ENCODE data around the gene TTLL11. TPM values are rescaled to one million over a fixed set of nuclear protein-coding genes. Genes with fewer than 3 reads are reported as not detected.

TTLL11 gene
- total RNA-seq, 3 donors from 2014 or later: 6.0 to 22.2 (median 6.4) TPM

DNA sequence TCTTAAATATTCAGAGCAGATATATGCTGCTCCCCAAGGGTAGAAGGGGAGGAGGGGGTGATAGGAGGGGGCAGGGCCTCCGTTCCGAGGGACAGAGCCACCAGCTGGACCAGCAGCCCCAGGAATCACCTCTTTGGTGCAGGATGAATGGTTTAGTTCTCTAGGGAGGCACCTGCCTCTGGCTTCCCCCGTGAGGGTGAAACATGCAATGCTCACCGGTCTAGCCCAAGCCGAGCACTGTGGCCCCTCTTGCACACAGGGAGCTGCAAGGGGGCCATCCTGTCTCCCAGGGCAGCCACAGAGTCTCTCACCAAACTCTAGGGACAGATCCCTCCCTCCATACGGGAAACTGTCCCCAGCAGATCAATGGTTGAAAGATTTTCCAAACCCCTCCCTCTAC is 278.0 kb downstream of the TTLL11 start:
- TF ChIP-seq, protein P1, sequence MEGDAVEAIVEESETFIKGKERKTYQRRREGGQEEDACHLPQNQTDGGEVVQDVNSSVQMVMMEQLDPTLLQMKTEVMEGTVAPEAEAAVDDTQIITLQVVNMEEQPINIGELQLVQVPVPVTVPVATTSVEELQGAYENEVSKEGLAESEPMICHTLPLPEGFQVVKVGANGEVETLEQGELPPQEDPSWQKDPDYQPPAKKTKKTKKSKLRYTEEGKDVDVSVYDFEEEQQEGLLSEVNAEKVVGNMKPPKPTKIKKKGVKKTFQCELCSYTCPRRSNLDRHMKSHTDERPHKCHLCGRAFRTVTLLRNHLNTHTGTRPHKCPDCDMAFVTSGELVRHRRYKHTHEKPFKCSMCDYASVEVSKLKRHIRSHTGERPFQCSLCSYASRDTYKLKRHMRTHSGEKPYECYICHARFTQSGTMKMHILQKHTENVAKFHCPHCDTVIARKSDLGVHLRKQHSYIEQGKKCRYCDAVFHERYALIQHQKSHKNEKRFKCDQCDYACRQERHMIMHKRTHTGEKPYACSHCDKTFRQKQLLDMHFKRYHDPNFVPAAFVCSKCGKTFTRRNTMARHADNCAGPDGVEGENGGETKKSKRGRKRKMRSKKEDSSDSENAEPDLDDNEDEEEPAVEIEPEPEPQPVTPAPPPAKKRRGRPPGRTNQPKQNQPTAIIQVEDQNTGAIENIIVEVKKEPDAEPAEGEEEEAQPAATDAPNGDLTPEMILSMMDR (IDR thresholded peaks at IDR 0.05): no peak
- DNase-seq (no peak), ATAC-seq (no peak)
- intact Hi-C loops (cut with DNase I, micrococcal nuclease): no loop called here
- Histone ChIP-seq H3K4me3 (no peak overlapping the region), H3K9me3 (no peaks in the 10 kb centered on the region), H3K36me3 (ENCODE audit: low read depth) (no peaks in the 10 kb centered on the region), H3K4me1 (ENCODE audit: low read depth) (no peaks in the 10 kb centered on the region)

DNA sequence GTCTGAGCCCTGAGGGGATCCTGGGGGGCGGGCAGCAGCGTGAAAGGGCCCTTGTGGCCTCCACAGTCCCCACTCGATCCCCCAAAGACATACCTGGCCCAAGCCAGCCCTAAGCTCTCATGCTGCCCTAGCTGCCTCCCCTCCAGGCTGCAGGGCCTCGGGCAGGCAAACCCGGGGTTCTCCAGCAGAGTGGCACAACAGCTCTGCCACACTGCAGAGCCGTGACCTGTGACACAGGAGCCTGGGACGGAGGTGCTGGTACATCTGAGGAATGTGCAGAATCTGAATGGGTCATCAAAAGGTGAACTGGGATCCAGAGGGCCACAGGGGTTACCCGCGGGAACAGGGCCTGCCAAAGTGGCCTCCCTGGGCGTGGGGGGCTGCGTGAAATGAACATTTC is 278.5 kb downstream of the TTLL11 start:
- TF ChIP-seq, protein P1 (IDR thresholded peaks at IDR 0.05): no peak
- Histone ChIP-seq H3K4me1 (ENCODE audit: low read depth) (no peaks in the 10 kb centered on the region), H3K36me3 (ENCODE audit: low read depth) (no peaks in the 10 kb centered on the region), H3K9me3 (no peaks in the 10 kb centered on the region), H3K4me3 (no peak overlapping the region)
- no peak for ATAC-seq
- intact Hi-C loops (cut with DNase I, micrococcal nuclease): no loop called here
- no peak for DNase-seq

DNA sequence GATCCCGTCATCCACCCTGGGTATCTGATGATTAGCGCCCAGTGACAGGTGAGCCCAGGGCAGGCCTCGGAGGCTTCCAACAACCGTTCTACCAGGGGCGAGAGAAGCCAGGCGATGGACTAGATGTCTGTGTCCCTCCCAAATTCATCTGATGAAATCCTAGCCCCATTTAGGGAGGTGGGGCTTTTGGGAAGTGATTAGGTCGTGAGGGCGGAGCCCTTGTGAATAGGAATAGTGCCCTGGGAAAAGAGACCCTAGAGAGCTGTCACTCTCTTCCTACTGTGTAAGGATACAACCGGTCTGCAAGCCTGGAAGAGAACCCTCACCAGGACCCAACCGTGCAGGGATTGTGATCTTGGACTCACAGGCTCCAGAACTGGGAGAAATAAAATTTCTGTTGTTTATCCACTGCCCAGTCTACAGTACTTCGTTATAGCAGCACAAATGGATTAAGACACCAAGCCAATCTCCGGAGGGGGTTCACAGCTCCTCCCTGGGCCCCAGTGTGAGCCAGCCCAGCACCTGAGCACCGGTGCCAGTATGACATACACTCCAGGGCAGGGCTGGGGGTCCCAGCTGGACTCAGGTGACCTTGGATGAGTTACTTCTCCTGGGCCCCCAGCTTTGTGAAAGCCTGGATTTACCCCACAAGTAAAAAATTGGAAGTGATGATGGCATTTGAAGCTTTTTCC is 279.4 kb downstream of the TTLL11 start:
- TF ChIP-seq, protein P1 (IDR thresholded peaks at IDR 0.05): no peak
- DNase-seq (no peak), ATAC-seq (no peak)
- Histone ChIP-seq H3K4me1 (ENCODE audit: low read depth) (no peaks in the 10 kb centered on the region), H3K36me3 (ENCODE audit: low read depth) (no peaks in the 10 kb centered on the region), H3K4me3 (no peak overlapping the region), H3K9me3 (no peaks in the 10 kb centered on the region)
- intact Hi-C loops (cut with DNase I, micrococcal nuclease): no loop called here

DNA sequence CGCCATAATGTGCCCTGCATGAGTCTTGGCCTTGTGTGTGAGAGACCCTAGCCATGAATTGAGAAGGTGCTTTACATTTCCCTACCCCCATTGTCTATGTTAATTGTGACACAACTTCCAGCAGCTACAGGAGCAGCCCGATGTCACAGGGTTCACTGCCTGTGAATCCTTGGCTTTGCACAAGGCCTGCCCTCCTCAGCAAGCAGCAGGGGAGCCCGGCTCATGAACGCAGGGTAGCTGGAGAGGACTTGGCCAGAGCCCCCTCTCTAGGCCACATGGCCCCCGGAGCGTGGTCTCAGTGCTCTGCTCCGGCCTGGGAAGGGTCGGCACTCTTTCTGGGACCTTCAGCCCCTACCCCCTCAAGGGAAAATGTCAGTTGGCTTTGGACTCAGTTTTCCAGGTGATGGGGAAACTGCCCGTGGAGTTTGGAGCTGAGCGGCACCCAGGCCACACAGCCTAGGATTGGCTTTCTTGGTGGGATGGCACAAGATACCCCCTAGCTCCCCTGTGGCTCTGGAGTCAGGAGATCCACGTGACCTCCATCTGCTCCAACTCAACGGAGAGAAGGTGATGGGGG is 280.9 kb downstream of the TTLL11 start:
- TF ChIP-seq, protein P1 (IDR thresholded peaks at IDR 0.05): no peak
- Histone ChIP-seq H3K4me1 (ENCODE audit: low read depth) (no peaks in the 10 kb centered on the region), H3K9me3 (no peaks in the 10 kb centered on the region), H3K36me3 (ENCODE audit: low read depth) (no peaks in the 10 kb centered on the region), H3K4me3 (no peak overlapping the region)
- intact Hi-C loops (cut with DNase I, micrococcal nuclease): no loop called here
- no peak for ATAC-seq
- DNase-seq: no peak

DNA sequence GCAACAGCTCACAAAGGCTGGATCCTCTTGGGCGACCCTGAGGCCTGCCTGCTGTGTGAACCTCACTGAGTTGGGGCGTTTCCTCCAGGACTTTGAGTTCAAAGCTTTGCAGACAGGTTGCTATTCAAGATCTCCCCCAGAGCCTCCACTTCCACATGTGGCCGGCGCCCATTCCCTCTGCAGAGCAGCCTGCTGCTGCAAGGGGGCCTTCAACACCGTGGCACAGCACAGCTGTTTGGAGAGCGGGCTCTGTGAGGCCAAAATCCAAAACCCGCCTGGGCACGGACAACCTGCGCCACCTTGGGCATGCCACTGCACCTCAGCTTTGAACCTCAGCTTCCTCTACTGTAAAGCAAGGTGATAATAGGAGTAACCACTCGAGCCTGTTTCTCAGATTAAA is 281.4 kb downstream of the TTLL11 start:
- H3K4me3 ChIP-seq: no peak overlapping the region
- DNase-seq: no peak
- intact Hi-C loops (cut with DNase I, micrococcal nuclease): no loop called here
- H3K9me3 ChIP-seq: no peaks in the 10 kb centered on the region
- H3K4me1 ChIP-seq (ENCODE audit: low read depth): no peaks in the 10 kb centered on the region
- H3K36me3 ChIP-seq (ENCODE audit: low read depth): no peaks in the 10 kb centered on the region
- TF ChIP-seq, protein P1 (IDR thresholded peaks at IDR 0.05): no peak
- ATAC-seq: no peak

Measured in mucosa of descending colon (tissue), 3 donors.